DMS153 (cell line): Measurements from ENCODE around the gene C10orf90.
"Not testable (repeated sequence)": the region's sequence is repeated elsewhere in the genome, so short reads cannot be mapped to it uniquely, and the experiment has no call there.

Experiments used
- DNase-seq: peaks from one replicate; lab custom pipeline; 2025; lab: John Stamatoyannopoulos, UW

Gene C10orf90

GRCh38 chr10:126583552-126584200 is 86.8 kb downstream of the C10orf90 start:
- no peak for DNase-seq

GRCh38 chr10:126581648-126582046 is 88.8 kb downstream of the C10orf90 start:
- DNase-seq, result no peak

- no peak for DNase-seq
These were observed 89.4 kb downstream of the C10orf90 start for GRCh38 chr10:126580873-126581647.

GRCh38 chr10:126576336-126576735 is 94.2 kb downstream of the C10orf90 start:
- no peak for DNase-seq

GRCh38 chr10:126570621-126571602 is 99.6 kb downstream of the C10orf90 start:
- DNase-seq, result no peak

- no peak for DNase-seq
These were observed 100.3 kb downstream of the C10orf90 start for GRCh38 chr10:126570245-126570570.

GRCh38 chr10:126569513-126570244 is 100.8 kb downstream of the C10orf90 start:
- no peak for DNase-seq

GRCh38 chr10:126568809-126569385 is 101.6 kb downstream of the C10orf90 start:
- DNase-seq, result no peak

GRCh38 chr10:126565871-126566270 is 104.6 kb downstream of the C10orf90 start:
- DNase-seq, result no peak

- no peak for DNase-seq
These were observed 105.1 kb downstream of the C10orf90 start for GRCh38 chr10:126565441-126565840.

- DNase-seq, result no peak
These were observed 106.1 kb downstream of the C10orf90 start for GRCh38 chr10:126564326-126564888.

- DNase-seq, result no peak
These were observed 107.1 kb downstream of the C10orf90 start for GRCh38 chr10:126563361-126563760.

- DNase-seq, result no peak
These were observed 108.4 kb downstream of the C10orf90 start for GRCh38 chr10:126561921-126562680.

GRCh38 chr10:126561294-126561920 is 109.1 kb downstream of the C10orf90 start:
- no peak for DNase-seq

- DNase-seq, result no peak
These were observed 111.6 kb downstream of the C10orf90 start for GRCh38 chr10:126558881-126559280.

- no peak for DNase-seq
These were observed 119.3 kb downstream of the C10orf90 start for GRCh38 chr10:126551202-126551601.

- DNase-seq, result not testable (repeated sequence)
These were observed 119.9 kb downstream of the C10orf90 start for GRCh38 chr10:126550586-126550985.

- DNase-seq, result no peak
These were observed 121.1 kb downstream of the C10orf90 start for GRCh38 chr10:126549344-126549743.

GRCh38 chr10:126544565-126544964 is 125.9 kb downstream of the C10orf90 start:
- DNase-seq, result no peak
